HEK293 (cell line): ENCODE data around the gene CCDC85C.
A peak's percentile ranks its signal among the peaks of the same experiment; 100 is the strongest.

Experiments
- CTCF ChIA-PET: fragments of 350-600 bp; formaldehyde crosslinking; extraction: SDS; loops from one replicate; lab custom pipeline; 2021; ENCODE audit warnings: antibody characterized with exemption; lab: Yijun Ruan, JAX
- POLR2A ChIA-PET: fragments of 300-600 bp; formaldehyde crosslinking; extraction: SDS; loops from one replicate; lab custom pipeline; 2020; ENCODE audit warnings: antibody characterized with exemption, inconsistent platforms; lab: Yijun Ruan, JAX
- H3K27ac ChIP-seq: fragments of 200-500 bp; sonication (Bioruptor generic); 2 replicates; pipeline ENCODE4 v1.5.1; 2014; ENCODE audit warnings: low read depth, low read length, control low read depth, inconsistent platforms; ENCODE audit errors: extremely low read depth
- H3K36me3 ChIP-seq, 2 experiments: fragments of 200-500 bp in 1 of 2; sonication (Bioruptor generic) in 1 of 2; 1 replicate in 1 of 2; 2 replicates in 1 of 2; pipeline ENCODE4 v1.5.1; 2014 to 2017; ENCODE audit warnings: inconsistent platforms in 2 of 2, low read length in 2 of 2; ENCODE audit not compliant: control insufficient read depth in 2 of 2, insufficient read depth in 1 of 2
- H3K4me1 ChIP-seq: fragments of 200-500 bp; sonication (Bioruptor generic); 2 replicates; pipeline ENCODE4 v1.5.1; 2014; ENCODE audit warnings: mild to moderate bottlenecking, low read length, inconsistent platforms; ENCODE audit not compliant: control insufficient read depth, insufficient read depth
- H3K4me3 ChIP-seq: 2 replicates; pipeline ENCODE4 v1.5.1; 2011; ENCODE audit warnings: low read depth, mild to moderate bottlenecking, control low read depth, low read length, moderate library complexity
- H3K9me3 ChIP-seq: fragments of 200-500 bp; sonication (Bioruptor generic); 2 replicates; pipeline ENCODE4 v1.5.1; 2014; ENCODE audit warnings: low read depth, low read length, inconsistent platforms; ENCODE audit not compliant: control insufficient read depth, insufficient read depth
- EGR2 ChIP-seq: fragments of 450-650 bp; formaldehyde crosslinking; IDR thresholded peaks from 2 replicates; pipeline ENCODE4 v1.5.1; 2016; ENCODE audit warnings: low read depth, missing biosample characterization, missing genetic modification characterization
- GLI2 ChIP-seq: fragments of 450-650 bp; formaldehyde crosslinking; IDR thresholded peaks from 2 replicates; pipeline ENCODE4; 2017; ENCODE audit warnings: missing biosample characterization, missing genetic modification characterization, low read depth, borderline replicate concordance
- KLF1 ChIP-seq: fragments of 450-650 bp; formaldehyde crosslinking; IDR thresholded peaks from 2 replicates; pipeline ENCODE4 v1.5.1; 2016; ENCODE audit warnings: missing biosample characterization, missing genetic modification characterization
- KLF10 ChIP-seq: fragments of 450-650 bp; IDR thresholded peaks from 2 replicates; pipeline ENCODE4 v1.5.1; 2018; ENCODE audit warnings: missing biosample characterization, mild to moderate bottlenecking, missing genetic modification characterization
- KLF17 ChIP-seq: fragments of 450-650 bp; formaldehyde crosslinking; IDR thresholded peaks from 2 replicates; pipeline ENCODE4 v1.5.1; 2016; ENCODE audit warnings: missing biosample characterization, missing genetic modification characterization
- PATZ1 ChIP-seq: fragments of 450-650 bp; formaldehyde crosslinking; IDR thresholded peaks from 2 replicates; pipeline ENCODE4 v1.5.1; 2016; ENCODE audit warnings: missing biosample characterization, missing genetic modification characterization
- PRDM6 ChIP-seq: fragments of 450-650 bp; formaldehyde crosslinking; IDR thresholded peaks from 2 replicates; pipeline ENCODE4 v1.5.1; 2017; ENCODE audit warnings: missing biosample characterization, missing genetic modification characterization
- SP7 ChIP-seq: fragments of 450-650 bp; formaldehyde crosslinking; IDR thresholded peaks from 2 replicates; pipeline ENCODE4 v1.5.1; 2016; ENCODE audit warnings: missing biosample characterization, missing genetic modification characterization
- ZBTB44 ChIP-seq: fragments of 450-650 bp; IDR thresholded peaks from 2 replicates; pipeline ENCODE4 v1.5.1; 2018; ENCODE audit warnings: missing biosample characterization, mild to moderate bottlenecking, missing genetic modification characterization
- ZBTB6 ChIP-seq: fragments of 450-650 bp; formaldehyde crosslinking; IDR thresholded peaks from 2 replicates; pipeline ENCODE4 v1.5.1; 2017; ENCODE audit warnings: missing biosample characterization, missing genetic modification characterization
- ZBTB8A ChIP-seq: fragments of 450-650 bp; formaldehyde crosslinking; IDR thresholded peaks from 2 replicates; pipeline ENCODE4 v1.5.1; 2016; ENCODE audit warnings: missing biosample characterization, missing genetic modification characterization
- ZNF157 ChIP-seq: fragments of 450-650 bp; formaldehyde crosslinking; IDR thresholded peaks from 2 replicates; pipeline ENCODE4 v1.5.1; 2016; ENCODE audit warnings: missing biosample characterization, missing genetic modification characterization
- ZNF18 ChIP-seq: fragments of 450-650 bp; formaldehyde crosslinking; IDR thresholded peaks from 2 replicates; pipeline ENCODE4 v1.5.1; 2016; ENCODE audit warnings: missing biosample characterization, missing genetic modification characterization
- ZNF311 ChIP-seq: fragments of 450-650 bp; formaldehyde crosslinking; IDR thresholded peaks from 2 replicates; pipeline ENCODE4 v1.5.1; 2017; ENCODE audit warnings: missing biosample characterization, missing genetic modification characterization, borderline replicate concordance
- ZNF354C ChIP-seq: fragments of 450-650 bp; formaldehyde crosslinking; IDR thresholded peaks from 2 replicates; pipeline ENCODE4 v1.5.1; 2016; ENCODE audit warnings: missing biosample characterization, missing genetic modification characterization, low read depth, borderline replicate concordance
- ZNF362 ChIP-seq: fragments of 450-650 bp; formaldehyde crosslinking; IDR thresholded peaks from 2 replicates; pipeline ENCODE4 v1.5.1; 2016; ENCODE audit warnings: missing biosample characterization, missing genetic modification characterization
- ZNF423 ChIP-seq: fragments of 450-650 bp; formaldehyde crosslinking; IDR thresholded peaks from 2 replicates; pipeline ENCODE4 v1.5.1; 2016; ENCODE audit warnings: missing biosample characterization, missing genetic modification characterization
- ZNF561 ChIP-seq: fragments of 450-650 bp; IDR thresholded peaks from 2 replicates; pipeline ENCODE4 v1.5.1; 2018; ENCODE audit warnings: missing biosample characterization, missing genetic modification characterization, borderline replicate concordance
- ZNF596 ChIP-seq: fragments of 450-650 bp; IDR thresholded peaks from 2 replicates; pipeline ENCODE4 v1.5.0; 2018; ENCODE audit warnings: missing biosample characterization, mild to moderate bottlenecking, missing genetic modification characterization, moderate library complexity
- ZNF621 ChIP-seq: fragments of 450-650 bp; formaldehyde crosslinking; IDR thresholded peaks from 2 replicates; pipeline ENCODE4 v1.5.1; 2017; ENCODE audit warnings: missing biosample characterization, missing genetic modification characterization
- ZNF624 ChIP-seq: fragments of 450-650 bp; formaldehyde crosslinking; IDR thresholded peaks from 2 replicates; pipeline ENCODE4 v1.5.1; 2017; ENCODE audit warnings: missing biosample characterization, missing genetic modification characterization
- ZNF654 ChIP-seq: fragments of 450-650 bp; formaldehyde crosslinking; IDR thresholded peaks from 2 replicates; pipeline ENCODE4 v1.5.1; 2016; ENCODE audit warnings: low read depth, missing biosample characterization, missing genetic modification characterization
- ZNF76 ChIP-seq: fragments of 450-650 bp; formaldehyde crosslinking; IDR thresholded peaks from 2 replicates; pipeline ENCODE4; 2016; ENCODE audit warnings: low read depth, missing biosample characterization, missing genetic modification characterization, borderline replicate concordance
- ZNF843 ChIP-seq: fragments of 450-650 bp; formaldehyde crosslinking; IDR thresholded peaks from 2 replicates; pipeline ENCODE4 v1.5.1; 2016; ENCODE audit warnings: missing biosample characterization, missing genetic modification characterization
- ZSCAN30 ChIP-seq: fragments of 450-650 bp; IDR thresholded peaks from 2 replicates; pipeline ENCODE4 v1.5.1; 2018; ENCODE audit warnings: missing biosample characterization, mild to moderate bottlenecking, missing genetic modification characterization, moderate library complexity
- ZXDB ChIP-seq: fragments of 450-650 bp; formaldehyde crosslinking; IDR thresholded peaks from 2 replicates; pipeline ENCODE4 v1.5.1; 2016; ENCODE audit warnings: missing biosample characterization, missing genetic modification characterization

The CCDC85C gene

GRCh38 chr14:99522934-99523703 is 80.9 kb downstream of the CCDC85C start:
- Histone ChIP-seq H3K27ac (peak overlapping the region; percentile 60; the same call in 1 of the 2 replicates), H3K36me3 (peaks cover 0 to 5% of the 10 kb centered on the region in 2 experiments; a peak in 1 of 3 replicates), H3K9me3 (no peaks in the 10 kb centered on the region), H3K4me3 (no peak overlapping the region), H3K4me1 (peaks cover 25% of the 10 kb centered on the region)
- ChIA-PET POLR2A (no interaction called here), CTCF (interaction anchor here (0.6 to 1.8 kb wide), 7 partner anchors 13 to 105 kb away, joined by 3 to 8 read pairs (median 3); no protein-coding TSS in a partner anchor)
- TF ChIP-seq PATZ1 (tag by site-specific recombination) (peak; percentile 17; the same call in 1 of the 2 replicates), GLI2 (no peak), ZNF621 (no peak), ZNF76 (tag by site-specific recombination) (no peak), ZNF311 (tag by site-specific recombination) (no peak), ZNF624 (no peak), ZBTB8A (tag by site-specific recombination) (peak; percentile 55), ZNF354C (tag by site-specific recombination) (no peak), ZSCAN30 (tag by site-specific recombination) (0 out of 2 replicates have a peak, but pooled peaks have one; percentile 65), KLF17 (peak; percentile 75), ZBTB44 (tag by site-specific recombination) (0 out of 2 replicates have a peak, but pooled peaks have one; percentile 34), PRDM6 (tag by site-specific recombination) (peak; percentile 64; the same call in 1 of the 2 replicates), KLF10 (tag by site-specific recombination) (no peak), ZBTB6 (tag by site-specific recombination) (peak; percentile 89), ZNF843 (tag by site-specific recombination) (peak; percentile 48), SP7 (tag by site-specific recombination) (peak; percentile 46; the same call in 1 of the 2 replicates), ZNF561 (tag by site-specific recombination) (0 out of 2 replicates have a peak, but pooled peaks have one; percentile 22), EGR2 (tag by site-specific recombination) (peak; percentile 47; the same call in 1 of the 2 replicates), ZXDB (tag by site-specific recombination) (peak; percentile 93), ZNF18 (tag by site-specific recombination) (no peak), ZNF423 (tag by site-specific recombination) (peak; percentile 18; the same call in 1 of the 2 replicates), ZNF596 (peak; percentile 20; the same call in 1 of the 2 replicates), ZNF157 (tag by site-specific recombination) (no peak), KLF1 (tag by site-specific recombination) (peak; percentile 39), ZNF654 (tag by site-specific recombination) (no peak), ZNF362 (tag by site-specific recombination) (no peak)
